GM20431 (cell line): Measurements from ENCODE around the gene EFCAB8.

Source experiments
- in situ Hi-C: fragments of 300-500 bp; cut with MseI, MboI; formaldehyde crosslinking; loops from one replicate; pipeline ENCODE4 v1.15.0; 2020; ENCODE audit warnings: low sequenced_read_pairs; ENCODE audit not compliant: unreplicated experiment

Gene EFCAB8

GRCh38 chr20:32979201-32979998 is 120.7 kb downstream of the EFCAB8 start:
- in situ Hi-C loops: no loop called here

GRCh38 chr20:32980131-32980941 is 121.6 kb downstream of the EFCAB8 start:
- in situ Hi-C loops: no loop called here

DNA sequence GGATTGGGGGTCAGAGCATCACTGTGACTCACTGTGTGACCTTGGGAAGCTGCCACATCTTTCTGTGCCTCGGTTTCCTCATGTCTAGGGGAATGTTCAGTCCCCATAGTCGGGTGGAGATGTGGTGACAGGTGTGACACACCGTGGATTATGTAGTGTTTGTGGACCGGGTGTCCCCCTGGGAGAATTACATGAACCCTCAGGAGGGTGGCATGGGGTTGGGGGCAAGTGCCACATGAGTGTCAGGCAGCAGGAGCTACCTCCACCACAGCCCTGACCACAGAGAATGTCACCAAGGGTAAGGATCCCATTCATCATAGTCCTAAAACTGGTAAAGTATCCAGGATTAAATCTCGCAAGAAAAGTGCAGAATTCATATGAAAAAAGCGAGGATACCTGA is 122.3 kb downstream of the EFCAB8 start:
- in situ Hi-C loops: no loop called here

GRCh38 chr20:32982617-32983458 is 124.1 kb downstream of the EFCAB8 start:
- in situ Hi-C loops: no loop called here

DNA sequence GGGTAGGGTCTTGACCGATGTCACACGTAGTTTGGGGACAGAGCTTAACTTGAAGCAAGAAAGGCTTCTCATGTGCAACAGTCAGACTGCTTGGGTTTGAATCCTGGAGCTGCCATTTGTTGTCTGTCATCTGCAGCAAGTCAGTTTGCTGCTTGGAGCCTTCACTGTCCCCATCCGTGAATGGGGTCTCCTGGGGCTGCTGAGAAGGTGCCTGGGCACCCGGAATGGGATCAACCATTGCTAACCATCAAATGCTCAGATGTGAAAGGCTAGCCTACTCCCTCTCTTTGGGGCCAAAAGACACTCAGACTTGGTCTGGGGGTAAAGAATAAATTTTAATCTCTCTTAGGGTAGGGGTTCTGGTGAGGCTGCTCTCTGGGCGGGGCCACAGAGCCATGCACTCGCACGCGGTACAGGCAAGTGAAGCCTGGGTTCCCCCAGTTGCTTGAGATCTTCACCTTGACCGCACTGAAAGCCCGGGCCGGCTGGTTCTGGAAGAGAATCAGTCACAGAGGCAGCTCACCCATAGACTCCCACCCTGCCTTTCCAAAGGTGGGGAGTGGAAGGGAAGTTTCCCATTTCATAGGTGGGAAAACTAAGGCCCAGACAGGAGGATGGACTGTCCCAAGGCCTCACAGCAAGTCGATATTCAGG is 124.9 kb downstream of the EFCAB8 start:
- in situ Hi-C loops: no loop called here

GRCh38 chr20:32984196-32984595 is 125.5 kb downstream of the EFCAB8 start:
- in situ Hi-C loops: no loop called here

DNA sequence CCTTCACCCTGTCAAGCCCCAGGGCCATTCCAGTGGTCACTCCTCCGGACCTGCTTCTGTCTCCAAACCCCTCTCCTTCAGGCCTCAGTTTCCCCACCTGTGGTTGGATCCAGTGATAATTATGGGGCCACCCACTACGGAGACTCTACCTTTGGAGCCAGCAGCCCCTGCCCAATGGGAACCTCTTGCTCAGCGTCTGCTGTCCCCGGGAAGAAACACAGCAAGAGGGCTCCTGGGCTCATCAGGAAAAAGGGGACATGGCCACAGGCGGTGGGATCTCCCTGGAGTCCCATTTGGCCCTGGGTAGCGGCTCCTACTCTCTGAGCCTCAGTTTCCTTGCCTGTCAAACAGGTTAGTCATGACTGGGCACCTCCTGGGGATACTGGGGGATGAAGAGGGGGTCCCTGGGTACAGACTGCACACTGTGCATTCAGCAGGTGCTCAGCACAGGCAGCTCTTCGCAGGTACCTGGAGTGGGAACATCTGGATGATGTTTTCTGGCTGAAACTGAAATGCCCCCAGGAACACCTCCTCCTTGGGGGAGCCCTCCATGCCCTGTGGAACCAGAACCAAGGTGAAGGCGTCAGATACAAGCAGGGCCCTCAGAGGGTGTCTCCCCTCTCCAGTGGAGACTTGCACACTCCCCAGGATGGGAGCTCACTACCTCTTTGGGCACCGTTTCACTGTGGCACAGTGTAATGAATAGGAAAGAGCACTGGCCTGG is 126.1 kb downstream of the EFCAB8 start:
- in situ Hi-C loops: no loop called here

- in situ Hi-C loops: no loop called here
These were observed 126.9 kb downstream of the EFCAB8 start for GRCh38 chr20:32985596-32985995.

DNA sequence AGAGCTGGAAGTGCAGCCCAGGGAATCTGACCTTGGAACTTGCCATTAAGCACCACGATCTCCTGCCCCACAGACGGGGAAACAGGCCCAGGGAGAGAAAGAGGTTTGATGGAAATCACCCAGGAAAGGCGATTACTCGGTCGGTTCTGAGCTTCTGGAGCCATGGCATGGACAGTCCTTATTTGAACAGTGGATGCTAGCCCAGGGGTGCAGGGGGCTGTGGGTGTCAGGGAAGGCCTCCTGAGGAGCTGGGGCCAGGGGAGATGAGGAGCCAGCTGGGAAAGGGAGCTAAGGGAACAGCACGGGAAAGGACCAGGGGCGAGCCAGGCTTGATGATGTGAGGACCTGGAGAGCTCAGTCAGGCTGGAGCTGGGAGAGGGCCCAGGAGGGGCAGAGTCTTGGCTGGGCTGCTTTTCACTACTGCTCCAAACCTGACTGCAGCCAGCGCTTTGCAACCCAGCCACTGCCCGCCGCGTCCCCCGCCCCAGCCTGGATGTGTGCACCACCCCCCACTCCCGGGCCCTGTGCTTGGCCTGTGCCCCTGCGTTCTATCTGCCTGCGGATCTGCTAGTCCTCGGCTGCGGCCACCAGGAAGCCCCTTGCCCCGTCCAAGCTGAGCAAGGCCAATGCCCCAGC is 127.7 kb downstream of the EFCAB8 start:
- in situ Hi-C loops: no loop called here

DNA sequence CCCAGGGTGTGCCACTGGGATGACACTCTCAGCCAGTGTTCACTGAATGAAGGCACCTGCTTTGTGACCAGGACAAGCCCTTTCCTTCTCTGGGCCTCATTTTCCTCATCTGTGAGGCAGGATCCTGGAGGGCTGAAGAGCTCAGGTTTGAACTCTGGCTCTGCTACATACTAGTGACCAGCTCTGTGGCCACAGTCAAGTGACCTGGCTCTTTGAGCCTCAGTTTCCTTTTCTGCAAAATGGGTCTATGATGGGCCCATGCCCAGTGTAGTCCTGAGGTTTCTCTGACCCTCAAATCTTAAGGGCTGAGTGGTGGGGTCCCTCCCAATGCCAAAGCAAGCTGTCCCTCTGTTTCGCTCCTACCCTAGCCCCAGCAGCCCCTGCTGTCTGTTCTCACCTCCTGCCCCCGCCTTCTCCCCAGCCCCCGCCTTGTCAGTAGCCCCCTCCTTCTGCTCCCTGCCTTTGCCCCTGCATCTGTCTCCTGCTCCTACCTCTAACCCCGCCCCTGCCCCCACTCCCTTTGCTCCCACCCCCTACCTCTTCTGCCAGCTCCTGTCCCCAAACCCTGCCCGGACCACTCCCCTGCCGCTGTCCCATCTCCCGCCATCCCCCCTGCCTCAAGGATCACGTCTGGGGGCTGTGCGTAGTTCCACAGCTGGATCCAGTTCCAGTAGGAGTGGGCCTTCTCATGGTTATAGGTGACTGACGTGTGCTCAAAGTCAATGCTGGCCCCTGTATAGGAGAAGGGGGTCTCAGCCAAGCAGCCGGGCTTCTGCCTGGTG is 128.5 kb downstream of the EFCAB8 start:
- in situ Hi-C loops: no loop called here

DNA sequence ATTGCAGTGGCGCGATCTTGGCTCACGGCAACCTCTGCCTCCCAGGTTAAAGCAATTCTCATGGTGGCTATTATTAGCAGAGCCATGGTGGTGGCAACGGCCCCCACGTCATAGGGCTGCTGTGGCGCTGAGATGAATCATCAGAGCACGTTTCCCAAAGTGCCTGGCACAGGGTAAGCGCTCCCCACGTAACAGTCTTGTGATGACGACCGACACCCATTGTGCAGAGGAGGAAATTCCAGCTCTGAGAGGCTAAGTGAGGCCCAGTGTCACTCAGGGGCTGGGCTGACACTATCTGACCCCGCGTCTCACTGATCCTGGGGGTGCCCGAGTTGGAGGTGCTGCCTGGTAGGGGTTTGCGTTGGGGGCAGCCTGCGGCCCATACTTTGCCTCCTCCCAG is 129.3 kb downstream of the EFCAB8 start:
- in situ Hi-C loops: no loop called here

DNA sequence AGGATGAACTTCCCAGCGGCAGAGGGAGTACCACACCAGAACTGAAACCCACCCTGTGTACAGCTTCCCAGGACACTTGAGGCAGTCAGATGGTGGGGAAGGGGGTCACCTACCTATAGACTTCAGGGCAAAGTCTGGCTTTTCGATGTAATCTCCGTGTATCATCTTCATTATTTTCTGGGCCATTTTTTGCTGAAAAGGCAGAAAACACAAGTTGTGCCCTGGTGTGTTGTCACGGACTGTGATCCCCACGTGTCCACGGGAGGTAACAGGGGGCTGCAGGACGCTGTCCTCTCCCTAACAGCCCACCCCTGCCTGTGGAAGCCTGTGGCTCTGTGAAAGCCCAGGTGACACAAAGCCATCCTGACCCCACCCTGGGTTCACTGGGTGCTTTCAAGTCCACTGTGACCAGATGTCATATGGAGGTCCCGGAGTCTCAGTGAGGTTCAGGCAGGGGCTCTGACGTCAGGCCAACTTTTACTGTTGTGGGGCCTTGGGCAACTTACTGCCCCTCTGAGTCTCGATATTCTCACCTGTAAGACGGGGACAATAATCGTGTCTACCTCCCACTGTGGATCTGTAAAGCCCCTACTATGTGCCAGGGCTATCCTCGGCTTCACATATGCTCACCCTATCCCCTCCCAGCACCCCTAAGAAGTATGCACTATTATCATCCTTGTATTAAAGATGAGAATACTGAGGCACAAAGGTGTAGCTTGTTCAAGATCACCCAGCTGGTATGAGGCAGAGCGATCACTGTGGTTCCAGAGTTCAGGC is 131.0 kb downstream of the EFCAB8 start:
- in situ Hi-C loops: no loop called here

DNA sequence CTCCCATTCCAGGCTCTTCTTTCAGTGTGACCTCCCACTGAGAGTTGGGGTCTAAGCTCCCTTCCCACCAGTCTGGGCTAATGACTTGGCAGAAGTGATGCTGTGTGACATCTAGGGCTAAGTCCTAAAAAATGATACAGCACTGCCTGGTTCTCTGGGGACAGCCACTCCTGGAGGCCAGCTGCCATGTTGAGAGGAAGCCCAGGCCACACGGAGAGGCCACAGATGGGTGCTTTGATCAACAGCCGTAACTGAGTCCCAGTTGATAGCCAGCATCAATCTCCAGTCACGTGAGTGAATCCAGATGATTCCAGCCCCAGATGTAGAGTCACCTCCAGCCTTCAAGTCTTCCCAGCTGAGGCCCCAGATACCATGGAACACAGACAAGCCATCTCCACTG is 131.7 kb downstream of the EFCAB8 start:
- in situ Hi-C loops: no loop called here

DNA sequence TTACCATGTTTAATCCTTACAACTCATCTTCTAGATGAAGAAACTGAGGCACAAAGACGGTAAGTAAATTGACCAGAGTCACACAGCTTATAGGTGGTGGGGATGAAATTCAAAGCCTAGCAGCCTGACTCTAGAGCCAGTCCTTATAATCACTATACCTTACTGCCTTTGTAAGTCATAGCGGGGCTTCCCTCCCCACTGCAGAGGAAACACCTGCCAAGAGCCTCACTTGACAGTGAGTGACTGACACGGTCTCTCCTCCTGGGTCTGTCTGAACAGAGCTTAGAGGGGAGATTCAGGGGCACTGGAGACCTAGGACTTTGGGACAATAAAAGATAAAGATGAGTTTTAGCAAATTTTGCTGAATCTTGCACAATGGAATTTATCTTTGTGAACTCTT is 132.7 kb downstream of the EFCAB8 start:
- in situ Hi-C loops: no loop called here

- in situ Hi-C loops: no loop called here
These were observed 133.3 kb downstream of the EFCAB8 start for GRCh38 chr20:32991792-32992641.

DNA sequence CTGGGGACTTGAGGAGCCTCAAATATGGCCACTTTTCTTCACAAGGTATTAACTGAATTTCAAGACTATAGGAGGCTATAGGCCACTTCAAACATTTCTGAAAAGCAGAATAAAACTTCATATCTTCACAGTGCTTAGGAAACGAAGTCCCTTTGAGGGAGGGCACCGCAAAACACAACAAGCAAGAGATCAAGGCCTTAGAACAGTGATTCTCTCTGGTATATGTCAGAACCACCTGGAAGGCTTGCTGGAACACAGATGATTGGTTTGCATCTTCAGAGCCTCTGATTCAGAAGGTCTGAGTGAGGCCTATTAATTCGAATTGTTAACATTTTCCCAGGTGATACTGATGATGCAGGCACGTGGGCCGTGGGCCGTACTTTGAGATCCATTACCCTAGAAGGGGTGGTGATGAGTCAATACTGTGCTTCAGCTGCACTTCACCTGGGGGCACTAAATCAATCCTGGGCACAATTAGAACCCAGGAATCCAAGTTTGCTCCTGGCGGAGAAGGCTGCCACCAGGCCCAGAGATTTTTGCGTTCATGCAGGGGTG is 134.8 kb downstream of the EFCAB8 start:
- in situ Hi-C loops: no loop called here
